Measurements from ENCODE around the gene DNAH17. TPM values are rescaled to one million over a fixed set of nuclear protein-coding genes. Genes with fewer than 3 reads are reported as not detected.

DNAH17 gene
- polyA plus RNA-seq, 10 donors: 0.98 to 3.9 (median 1.6) TPM

DNA sequence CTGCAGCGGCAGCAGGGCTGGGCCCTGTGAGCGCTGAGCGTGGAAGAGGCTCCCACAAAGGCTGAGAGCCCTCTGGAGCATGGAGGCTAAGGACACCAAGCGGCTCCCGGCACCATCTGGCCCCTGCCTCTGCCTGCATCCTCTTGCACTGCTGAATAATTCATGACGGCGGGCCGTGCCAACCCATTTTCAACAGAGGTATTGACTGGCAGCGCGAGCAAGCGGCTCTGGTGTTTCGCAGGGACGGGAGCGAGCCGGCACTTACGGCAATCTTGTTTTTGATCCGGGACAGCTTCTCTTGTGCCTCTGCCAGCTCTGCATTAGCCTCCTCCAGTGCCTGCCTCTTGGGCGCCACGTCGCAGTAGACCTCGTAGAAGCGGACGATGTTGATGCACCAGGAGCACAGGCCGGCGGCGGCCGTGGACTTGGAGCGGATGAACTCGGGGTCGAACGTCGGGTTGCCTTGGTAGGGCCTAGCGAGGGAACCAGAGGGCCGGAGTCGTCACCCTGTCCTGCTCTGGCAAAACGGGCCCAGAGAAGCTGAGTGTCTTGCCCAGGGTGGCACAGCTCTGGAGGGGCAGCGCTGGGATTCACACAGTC is 118.4 kb downstream of the DNAH17 start:
- no peak for DNase-seq

DNA sequence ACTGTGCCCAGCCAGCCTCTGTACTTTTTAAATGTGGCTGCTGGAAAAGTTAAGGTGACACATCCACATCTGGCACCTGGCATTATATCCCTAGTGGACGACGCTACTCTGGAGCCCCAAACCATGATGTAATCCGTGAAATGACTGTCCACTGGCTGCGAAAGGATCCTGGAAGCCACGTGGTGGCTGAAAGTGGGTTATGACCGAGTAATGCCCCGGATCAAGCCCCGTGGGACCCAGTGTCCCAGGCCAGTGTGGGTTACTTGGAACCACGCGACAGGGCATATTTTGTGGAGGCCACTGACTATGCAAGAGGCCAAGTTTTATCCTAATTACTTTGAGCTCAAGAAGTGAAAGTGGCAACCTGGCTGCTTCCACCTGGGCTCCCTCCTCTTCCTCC is 119.1 kb downstream of the DNAH17 start:
- no peak for DNase-seq

DNA sequence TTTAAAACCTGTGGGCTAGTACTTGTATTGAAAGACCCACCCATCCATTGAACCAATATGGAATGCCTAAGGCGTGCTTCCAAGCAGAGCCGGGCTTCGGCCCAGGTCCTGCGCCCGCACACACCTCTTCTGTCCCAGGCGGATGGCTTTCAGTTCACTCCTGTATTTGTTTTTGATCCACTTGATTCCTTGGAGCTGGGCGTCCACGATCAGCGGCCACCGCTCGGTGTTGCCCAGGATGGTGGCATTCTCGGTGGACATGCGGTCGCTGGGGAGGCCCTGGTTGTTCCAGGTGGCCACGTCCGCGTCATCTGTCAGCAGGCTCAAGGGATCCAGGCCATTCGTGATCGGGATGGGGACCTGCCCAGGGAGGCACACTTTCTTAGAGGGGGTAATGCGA is 122.8 kb downstream of the DNAH17 start:
- DNase-seq: no peak

DNA sequence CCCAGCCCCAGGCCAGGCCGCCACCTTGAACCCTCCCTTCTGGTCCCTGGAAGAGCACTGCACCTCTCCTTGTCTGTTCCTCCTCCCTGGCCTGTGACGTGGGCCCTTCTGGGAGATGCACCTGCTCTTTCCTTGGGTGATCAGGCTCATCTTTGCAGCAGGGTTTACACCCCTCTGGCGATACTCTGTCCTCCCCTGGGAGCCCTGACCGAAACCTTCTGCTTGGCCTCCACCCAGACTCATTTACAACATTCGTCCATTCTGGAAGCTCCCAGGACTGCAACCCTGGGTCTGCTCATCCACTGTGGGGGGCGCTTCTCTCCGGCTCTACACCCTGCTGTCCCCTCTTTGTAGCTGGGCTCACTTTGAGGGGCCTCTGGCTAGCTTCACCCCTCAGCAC is 125.4 kb downstream of the DNAH17 start:
- no peak for DNase-seq

DNA sequence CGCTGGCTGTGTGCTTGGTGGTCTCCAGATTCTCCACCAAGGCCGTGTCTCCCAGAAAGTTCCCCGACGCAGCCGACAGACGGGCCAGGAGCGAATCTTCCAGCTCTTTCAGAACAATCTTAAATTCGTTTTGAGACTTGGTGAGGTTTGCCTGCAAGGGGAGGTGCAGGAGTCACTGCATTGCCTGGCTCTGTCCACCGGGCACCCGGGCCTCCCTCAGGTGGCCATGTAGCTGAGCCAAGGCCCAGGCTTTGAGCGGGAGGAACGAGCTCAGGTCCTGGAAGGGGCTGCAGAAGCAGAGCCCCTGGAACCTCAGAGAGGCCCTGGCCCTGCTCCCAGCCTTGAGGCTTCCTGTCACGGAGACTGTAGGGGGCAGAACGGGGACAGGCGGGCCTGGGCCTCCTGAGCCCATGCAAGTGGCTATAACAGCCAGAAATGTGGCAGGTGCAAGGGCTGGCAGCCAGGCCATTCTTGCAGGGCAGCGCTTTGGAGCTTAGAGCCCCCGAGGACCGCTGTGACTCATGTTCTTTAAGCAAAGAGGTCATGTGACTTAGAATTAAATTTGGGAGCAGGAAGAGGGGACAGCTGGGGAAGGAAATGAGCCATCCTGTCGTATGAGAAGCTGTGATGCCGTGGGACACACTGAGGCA is 126.4 kb downstream of the DNAH17 start:
- peak; percentile 66 to 76 (median 75) for DNase-seq

DNA sequence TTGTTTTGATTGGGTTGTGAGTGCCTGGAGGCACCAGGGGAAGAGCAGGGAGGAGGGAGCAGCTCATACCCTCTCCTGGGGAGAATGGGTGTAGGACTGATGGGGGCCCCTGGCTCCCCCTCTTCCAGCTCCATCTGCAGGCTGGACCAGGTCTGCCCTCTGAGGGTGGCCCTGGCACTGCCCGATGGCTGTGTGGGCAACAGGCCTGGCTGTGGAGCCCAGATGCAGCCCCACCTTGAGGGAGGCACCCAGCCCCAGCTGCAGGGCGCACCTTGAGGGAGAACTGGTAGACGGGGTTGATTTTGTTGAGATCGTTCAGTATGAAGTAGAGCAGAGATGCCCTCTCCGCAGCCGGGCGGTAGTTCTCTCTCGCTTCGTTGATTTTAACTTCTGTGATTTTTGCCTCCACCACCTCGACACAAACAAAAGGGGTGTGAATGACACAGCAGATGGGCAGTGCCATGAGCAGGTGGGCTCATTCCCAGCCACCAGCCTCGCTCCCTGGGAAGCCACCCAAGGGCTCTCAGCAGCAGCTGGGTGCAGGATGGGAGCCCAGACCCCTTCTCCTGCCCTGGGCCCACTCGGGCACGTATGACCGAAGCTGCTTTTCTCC is 127.1 kb downstream of the DNAH17 start:
- DNase-seq: no peak

DNA sequence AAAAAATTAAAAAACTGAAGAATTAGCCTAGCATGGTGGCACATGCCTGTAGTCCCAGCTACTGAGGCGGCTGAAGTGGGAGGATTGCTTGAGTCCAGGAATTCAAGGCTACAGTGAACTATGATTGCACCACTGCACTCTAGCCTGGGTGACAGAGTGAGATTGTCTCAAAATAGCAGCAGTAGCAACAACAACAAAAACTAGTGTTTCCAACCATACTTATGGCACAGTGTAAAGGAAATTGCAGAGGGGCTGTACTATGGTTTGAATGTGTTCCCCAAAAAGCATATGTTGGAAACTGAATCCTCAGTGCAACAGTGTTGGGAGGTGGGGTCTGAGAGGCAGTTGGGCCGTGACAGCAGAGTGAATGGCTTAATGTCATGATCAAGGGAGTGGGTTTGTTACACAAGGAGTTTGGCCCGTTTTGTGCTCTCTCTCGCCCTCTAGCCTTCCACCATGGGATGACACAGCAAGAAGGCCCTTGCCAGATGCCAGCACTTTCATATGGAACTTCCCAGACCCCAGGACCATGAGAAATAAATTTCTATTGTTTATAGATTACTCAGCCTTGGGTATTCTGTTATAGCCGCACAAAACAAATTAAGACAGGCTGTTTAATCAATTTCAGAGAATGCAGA is 128.7 kb downstream of the DNAH17 start:
- DNase-seq: no peak

DNA sequence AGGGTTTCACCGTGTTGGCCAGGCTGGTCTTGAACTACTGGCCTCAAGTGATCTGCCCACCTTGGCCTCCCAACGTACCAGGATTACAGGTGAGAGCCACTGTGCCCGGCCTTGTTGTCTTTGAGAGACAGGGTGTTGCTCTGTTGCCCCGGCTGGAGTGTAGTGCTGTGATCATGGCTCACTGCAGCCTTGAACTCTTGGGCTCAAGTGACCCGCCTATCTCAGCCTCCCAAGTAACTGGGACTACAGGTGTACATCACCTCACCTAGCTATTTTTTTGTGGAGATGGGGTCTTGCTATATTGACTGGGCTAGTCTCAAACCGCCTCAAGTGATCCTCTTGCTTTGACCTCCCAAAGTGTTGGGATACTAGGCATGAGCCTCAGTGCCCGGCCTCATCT is 130.4 kb downstream of the DNAH17 start:
- no peak for DNase-seq

DNA sequence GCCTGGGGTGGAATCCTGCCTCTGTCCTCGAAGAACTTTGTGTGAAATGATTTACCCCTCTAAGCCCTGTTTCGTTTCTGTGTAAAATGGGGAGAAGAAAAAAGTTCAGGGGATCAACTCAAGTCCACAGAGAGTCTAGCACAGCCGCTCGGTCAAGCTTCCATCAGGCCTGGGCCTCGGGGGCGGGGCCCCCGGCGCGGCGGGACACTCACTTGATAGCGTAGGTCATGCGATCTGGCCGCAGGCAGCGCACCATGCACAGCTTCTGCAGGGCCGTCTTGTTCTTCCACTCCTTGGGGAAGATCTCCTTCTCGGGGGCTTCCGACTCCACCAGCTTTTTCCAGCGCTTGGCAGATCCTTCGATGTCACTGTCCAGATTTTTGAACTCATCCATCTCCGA is 132.8 kb downstream of the DNAH17 start:
- no peak for DNase-seq

DNA sequence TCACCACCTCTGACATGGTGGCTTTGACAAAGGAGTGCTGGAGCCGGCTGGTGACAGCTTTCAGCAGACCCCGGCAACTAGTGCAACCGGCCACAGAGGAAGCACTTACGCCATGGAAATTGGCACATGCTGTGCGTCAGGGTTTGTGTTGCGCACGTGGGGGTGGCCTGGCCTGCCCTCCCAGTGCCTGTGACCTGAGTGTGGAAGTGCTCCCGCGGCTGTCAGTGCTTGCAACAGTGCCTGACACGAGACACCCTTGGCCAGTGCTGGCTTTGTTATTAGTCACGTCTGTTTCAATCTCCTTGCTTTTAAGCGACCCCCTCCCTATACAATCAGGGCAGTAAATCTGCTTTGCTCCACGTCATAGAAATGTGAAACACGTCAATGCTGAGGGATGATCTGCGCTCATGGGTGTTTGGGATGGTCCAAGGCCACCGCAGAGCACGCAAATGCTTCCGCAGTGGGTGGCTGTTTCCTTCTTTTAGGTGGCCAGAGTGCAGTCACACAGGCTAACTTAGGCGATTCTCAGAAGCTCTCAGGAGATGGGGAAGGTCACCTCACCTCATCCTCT is 134.5 kb downstream of the DNAH17 start:
- peak; percentile 25 to 59 (median 33) for DNase-seq

DNA sequence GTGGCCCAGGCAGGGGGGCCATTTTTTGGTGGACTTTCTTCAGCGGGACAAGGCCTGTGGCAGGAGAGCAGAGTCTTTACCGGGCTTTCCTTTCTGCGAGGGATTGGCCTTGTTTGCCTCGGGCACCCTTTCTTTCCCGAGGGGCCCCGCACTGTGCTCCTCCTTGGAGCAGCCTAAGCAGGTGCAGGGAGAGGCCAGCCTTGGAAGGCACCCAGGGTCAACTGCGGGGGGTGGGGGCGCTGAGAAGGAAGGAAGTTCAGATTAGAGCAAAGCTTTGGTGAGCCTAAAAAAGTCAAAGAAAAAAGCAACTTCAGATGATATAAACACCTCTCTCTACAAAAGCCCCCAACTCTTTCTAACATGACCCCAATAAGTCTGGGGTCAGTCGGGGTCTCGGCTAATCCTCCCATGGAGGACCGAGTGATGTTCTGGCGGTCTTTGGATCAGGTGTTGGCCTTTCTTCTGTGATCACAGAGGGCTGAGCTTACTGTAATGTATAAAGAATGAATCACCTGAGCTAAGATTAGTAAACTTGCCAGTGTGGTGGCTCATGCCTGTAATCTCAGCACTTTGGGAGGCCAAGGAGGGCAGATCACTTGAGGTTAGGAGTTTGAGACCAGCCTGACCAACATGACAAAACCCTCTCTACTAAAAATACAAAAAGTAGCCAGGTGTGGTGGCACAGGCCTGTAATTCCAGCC is 135.8 kb downstream of the DNAH17 start:
- no peak for DNase-seq

DNA sequence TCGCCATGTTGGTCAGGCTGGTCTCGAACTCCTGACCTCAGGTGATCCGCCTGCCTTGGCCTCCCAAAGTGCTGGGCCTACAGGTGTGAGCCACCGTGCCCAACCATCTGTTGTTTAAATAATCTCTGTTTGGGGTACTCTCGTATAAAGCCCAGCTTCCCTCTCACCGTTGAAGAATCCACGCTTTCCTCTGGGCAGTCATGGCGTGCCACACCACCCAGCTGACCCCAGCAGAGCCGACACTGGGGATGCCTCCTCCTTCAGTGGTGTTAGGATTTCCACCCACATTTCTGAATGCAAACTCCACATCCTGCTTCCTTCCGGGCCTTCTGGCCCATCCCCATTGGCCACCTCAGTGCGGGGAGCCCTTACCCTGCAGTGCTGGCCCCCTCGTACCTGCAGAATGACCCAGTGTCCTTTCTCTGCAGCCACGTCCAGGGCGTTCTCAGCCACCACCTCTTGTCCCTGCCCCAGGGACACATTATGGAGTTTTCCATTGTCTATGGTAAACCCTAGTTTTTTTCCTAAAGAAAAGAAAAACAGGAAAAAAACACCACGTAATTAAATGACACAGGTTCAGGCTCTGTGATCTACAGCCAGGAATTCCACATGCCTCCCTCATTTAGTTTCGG is 138.4 kb downstream of the DNAH17 start:
- DNase-seq: no peak

DNA sequence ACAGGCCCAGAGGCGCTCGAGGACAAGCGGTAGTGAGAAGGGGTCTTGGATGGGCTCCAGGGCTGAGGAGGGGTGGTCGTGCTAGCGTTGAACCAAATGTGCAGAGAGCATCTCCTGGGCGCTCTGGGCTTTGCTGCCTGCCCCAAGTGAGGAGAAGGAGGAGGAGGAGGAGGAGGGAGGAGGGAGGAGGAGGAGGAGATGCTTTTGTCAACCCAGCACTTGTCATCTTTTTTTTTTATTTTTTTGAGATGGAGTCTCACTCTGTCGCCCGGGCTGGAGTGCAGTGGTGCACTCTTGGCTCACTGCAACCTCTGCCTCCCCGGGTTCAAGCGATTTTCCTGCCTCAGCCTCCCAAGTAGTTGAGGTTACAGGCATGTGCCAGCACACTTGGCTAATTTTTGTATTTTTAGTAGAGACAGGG is 138.9 kb downstream of the DNAH17 start:
- no peak for DNase-seq

DNA sequence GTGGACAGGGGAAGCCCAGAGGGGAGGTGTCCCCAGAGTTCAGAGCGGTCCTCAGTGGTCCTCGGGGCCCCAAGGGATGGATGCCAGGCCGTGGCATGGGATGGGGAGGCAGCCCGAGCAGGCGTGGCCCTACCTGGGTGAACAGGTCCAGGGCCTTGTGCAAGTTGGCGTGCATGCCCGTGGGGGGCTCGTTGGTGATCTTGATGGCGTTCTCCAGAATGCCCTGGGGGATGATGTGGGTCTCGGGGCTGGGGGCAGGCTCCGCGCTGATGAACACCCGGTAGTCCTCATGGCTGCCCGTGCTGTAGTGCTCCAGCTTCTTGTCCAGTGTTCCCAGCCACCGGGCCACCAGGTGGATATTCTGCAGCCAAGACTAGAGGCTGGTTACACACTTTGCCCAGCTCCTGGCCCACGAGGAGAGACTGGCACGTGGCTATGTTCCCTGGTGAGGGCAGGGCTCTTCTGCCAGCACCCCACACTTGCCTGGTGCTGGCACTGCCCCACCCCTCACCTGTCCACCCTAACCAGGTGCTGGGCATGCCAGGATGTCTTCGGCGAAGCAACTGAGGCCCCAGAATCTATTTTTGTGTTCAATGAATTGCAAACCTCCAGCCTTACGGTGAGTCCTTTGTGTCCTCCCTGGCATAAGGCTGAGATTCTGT is 139.6 kb downstream of the DNAH17 start:
- no peak for DNase-seq

DNA sequence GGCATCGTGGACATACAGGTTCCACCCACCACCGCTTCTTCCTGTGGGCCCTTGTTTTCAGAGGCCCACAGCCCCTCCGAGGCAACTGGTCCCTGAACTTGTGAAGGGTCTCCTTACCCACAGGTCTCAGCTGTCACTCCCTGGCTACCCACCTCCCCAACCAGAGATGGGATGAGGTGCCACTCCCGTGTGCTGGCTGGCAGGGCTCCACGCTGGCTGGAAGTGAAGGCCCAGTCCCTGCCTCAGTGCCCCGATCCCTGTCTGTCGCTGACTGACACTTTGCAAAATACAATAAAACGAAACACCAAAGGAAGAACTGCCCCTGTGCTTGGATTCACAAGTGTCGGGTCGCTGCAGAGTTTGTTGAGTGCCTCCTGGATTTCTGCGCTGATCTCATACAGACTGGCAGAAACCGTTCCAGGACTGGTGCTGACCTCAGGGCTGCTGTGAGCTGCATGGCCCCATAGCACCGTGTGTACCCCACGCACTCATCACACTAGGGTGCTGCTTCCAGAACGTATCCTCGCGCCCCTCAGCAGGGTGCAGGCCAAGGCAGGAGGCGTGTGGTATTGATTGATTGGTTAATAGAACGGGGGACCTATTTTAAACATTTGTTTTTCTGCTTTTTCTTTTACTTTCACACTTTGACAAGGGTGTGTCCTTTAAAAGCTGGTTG is 141.7 kb downstream of the DNAH17 start:
- no peak for DNase-seq

DNA sequence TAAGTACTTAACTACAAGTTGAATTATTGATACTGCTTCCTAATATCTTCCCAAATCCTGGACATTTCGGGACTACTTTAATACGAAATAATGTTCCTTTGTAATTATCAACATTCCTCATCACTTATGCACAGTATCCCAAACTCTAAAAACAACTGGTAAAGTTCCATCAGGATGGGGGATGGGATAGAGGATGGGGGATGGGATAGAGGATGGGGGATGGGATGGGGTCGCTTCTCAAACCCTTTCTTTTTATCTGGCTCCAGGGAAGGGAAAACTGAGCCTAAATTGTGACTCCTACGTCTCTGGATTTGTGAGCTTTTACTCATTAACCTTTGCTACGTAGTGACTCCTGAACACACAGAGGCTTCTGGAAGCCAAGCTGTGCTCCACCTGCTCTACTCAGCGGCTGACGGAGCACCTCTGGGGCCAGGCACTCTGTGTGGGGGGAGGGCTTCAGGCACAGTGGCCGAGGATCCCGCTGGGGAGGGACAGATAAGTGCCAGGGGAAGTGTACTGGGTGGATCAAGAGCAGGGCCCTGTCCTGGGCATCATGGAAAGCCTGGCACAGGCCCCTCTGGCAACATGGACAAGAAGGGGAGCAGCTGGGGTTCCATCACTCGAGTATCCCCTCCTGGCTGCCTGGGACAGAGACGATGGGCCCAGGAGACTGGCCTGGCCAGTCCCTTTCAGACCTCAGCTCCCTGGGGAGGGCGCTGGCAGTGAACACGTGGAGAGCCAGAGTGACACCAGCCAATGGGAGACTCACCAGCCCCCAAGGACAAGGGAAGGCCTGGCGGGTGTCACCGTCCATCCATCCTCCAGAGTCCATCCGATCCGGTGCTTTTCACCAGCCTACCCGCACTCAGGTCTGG is 142.5 kb downstream of the DNAH17 start:
- DNase-seq: no peak

DNA sequence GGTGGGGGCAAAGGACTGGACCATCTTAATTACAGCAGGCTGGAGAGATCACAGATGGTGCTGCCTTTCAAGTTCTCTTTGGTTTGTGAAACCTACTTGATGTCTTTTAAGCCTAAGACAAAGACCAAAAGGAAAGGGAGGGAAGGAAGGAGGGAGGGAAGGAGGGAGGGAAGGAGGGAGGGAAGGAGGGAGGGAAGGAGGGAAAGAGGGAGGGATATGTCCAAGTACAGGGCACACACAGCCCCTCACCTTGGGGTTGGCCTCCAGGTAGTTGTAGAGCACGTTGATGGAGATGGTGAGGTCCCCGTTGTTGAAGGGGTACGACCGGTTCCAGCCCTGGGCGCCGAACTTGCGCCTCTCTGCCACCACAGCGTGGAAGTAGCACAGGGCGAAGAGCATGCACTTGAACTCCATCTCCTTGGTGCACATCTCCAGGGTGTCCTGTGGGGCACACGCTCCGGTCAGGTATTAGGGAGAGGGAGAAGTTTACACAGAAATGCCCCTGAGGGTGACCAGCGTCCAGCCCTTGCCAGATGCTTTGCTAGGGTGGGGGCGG is 143.3 kb downstream of the DNAH17 start:
- DNase-seq: no peak

DNA sequence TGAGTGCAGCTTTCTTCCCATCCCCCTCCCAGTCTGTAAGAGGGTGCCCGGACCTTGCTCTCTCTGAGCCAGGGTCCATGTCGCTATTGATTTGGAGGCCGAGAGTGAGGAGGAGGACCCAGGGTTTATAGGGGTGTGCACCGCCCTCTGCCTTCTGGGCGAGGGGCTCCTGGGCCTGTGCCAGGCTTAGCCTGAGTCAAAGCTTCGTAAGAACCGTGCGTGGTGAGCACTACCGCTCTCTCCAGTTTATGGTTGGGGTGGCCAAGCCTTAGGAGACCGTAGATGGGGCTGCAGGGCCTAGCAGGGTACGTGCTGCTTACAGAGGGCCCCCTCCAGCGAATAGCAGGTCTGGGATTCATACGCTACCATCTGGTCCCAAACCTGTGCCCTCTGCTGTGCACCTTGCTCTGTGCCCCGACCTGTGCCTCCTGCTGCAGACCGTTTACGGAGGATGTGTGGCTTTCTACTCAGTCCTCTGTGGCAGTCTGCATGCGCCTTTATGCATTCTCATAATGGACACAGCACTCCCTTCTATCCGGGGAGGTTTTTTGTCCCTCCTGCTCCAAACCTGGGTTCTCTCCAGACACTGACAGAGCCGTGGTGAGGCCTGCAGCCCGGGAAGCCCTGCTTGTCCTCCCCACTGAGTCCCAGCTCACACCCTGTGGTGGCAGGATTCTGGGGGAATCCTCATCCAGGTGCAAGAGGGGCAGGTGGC is 144.0 kb downstream of the DNAH17 start:
- no peak for DNase-seq
